ENCODE data around the gene TSPAN11. TPM values are rescaled to one million over a fixed set of nuclear protein-coding genes. Genes with fewer than 3 reads are reported as not detected.

TSPAN11 gene
- total and polyA plus RNA-seq, 7 experiments from 2014 or later = not detected

DNA sequence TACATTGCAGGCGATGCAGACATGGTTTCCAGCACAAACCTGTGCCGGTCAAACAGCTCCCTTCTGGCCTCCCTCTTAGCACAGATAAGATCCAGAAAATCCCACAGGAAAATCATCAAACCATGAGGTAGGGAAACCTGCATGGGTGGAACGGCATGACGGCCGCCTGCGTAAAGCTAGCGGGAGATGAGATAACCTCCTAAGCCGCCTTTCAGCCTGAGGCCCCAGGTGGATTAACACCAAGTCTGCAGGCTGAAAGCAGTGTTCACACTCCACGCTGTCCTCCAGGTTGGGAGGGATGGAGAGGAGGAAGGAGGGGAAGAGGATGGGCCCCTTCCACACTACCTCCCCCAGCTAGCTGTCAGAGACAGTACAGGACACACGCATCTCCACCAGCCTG, 63.8 kb downstream of the TSPAN11 start:
- no peak for DNase-seq
- Histone ChIP-seq H3K27me3 (ENCODE audit: control insufficient read depth in 2 of 2, insufficient read depth in 2 of 2, low read length in 2 of 2) (no peaks in the 10 kb centered on the region), H3K9me3 (ENCODE audit: control insufficient read depth in 2 of 3, low read length in 3 of 3) (no peaks in the 10 kb centered on the region), H3K4me1 (ENCODE audit: control insufficient read depth in 2 of 2, insufficient read depth in 2 of 2, low read length in 2 of 2) (no peaks in the 10 kb centered on the region), H3K36me3 (ENCODE audit: control insufficient read depth in 2 of 3, insufficient read depth in 3 of 3, low read length in 3 of 3) (no peaks in the 10 kb centered on the region), H3K4me3 (ENCODE audit: low read length) (no peak overlapping the region), H3K27ac (ENCODE audit: low read depth, low read length) (no peak overlapping the region)
- ChIA-PET CTCF (no interaction called here), POLR2A (no interaction called here)
- H3K27me3 Mint-ChIP-seq = no peaks in the 10 kb centered on the region
- no peaks in the 10 kb centered on the region for H3K4me1 Mint-ChIP-seq
- H3K36me3 Mint-ChIP-seq = no peaks in the 10 kb centered on the region
- no peak overlapping the region for H3K27ac Mint-ChIP-seq
- ATAC-seq = no peak
- H3K4me3 Mint-ChIP-seq = no peak overlapping the region
- H3K9me3 Mint-ChIP-seq = no peaks in the 10 kb centered on the region
- intact Hi-C loops (cut with micrococcal nuclease) = no loop called here

DNA sequence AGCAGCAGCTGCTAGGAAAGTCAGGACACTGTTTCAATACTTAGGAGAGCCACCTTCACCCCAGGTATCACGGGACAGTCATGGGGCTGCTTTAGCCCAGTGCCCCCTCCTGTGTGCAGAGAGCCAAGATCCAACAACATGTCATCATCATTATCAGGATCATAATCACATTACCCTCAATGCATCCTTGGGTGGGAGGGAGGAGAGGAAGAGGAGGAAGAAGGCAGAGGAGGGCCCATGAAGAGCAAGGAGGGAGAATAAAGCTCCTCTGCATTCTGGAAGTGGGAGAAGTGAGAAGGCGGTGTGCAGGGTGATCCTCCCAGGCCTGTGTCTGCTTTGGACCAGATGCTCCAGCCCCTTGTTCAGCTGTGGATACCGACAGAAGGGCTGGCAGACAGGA, 64.2 kb downstream of the TSPAN11 start:
- DNase-seq (no peak), ATAC-seq (no peak)
- CTCF ChIA-PET = no interaction called here
- H3K27me3 Mint-ChIP-seq = no peaks in the 10 kb centered on the region
- no peaks in the 10 kb centered on the region for H3K4me1 Mint-ChIP-seq
- intact Hi-C loops (cut with micrococcal nuclease) = no loop called here
- Histone ChIP-seq H3K36me3 (ENCODE audit: control insufficient read depth in 2 of 3, insufficient read depth in 3 of 3, low read length in 3 of 3) (no peaks in the 10 kb centered on the region), H3K27me3 (ENCODE audit: control insufficient read depth in 2 of 2, insufficient read depth in 2 of 2, low read length in 2 of 2) (no peaks in the 10 kb centered on the region), H3K27ac (ENCODE audit: low read depth, low read length) (no peak overlapping the region), H3K4me3 (ENCODE audit: low read length) (no peak overlapping the region), H3K4me1 (ENCODE audit: control insufficient read depth in 2 of 2, insufficient read depth in 2 of 2, low read length in 2 of 2) (no peaks in the 10 kb centered on the region), H3K9me3 (ENCODE audit: control insufficient read depth in 2 of 3, low read length in 3 of 3) (no peaks in the 10 kb centered on the region)
- no peak overlapping the region for H3K4me3 Mint-ChIP-seq
- no peaks in the 10 kb centered on the region for H3K9me3 Mint-ChIP-seq
- no peaks in the 10 kb centered on the region for H3K36me3 Mint-ChIP-seq
- POLR2A ChIA-PET = no interaction called here
- H3K27ac Mint-ChIP-seq = no peak overlapping the region

DNA sequence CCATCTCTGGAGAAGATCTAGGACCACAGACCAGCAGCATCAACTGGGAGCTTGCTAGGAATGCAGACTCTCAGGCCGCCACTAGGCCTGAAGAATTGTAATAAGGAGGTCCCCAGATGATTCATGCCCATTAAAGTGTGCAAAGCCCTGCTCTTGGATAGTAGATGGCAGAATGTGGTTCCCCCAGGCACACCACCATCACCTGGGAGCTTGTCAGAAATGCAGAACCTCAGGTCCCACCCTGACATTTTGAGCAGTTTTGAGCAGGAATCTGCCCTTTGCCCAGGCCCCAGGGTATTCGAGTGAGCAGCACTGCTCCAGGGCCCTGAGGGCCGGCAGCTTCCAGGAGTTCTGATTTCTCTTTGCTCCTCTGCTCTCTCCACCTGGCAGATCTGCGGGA, 64.9 kb downstream of the TSPAN11 start:
- Mint-ChIP-seq H3K36me3 (no peaks in the 10 kb centered on the region), H3K9me3 (no peaks in the 10 kb centered on the region), H3K27ac (no peak overlapping the region), H3K4me1 (no peaks in the 10 kb centered on the region), H3K4me3 (no peak overlapping the region), H3K27me3 (no peaks in the 10 kb centered on the region)
- intact Hi-C loops (cut with micrococcal nuclease) = no loop called here
- H3K9me3 ChIP-seq (ENCODE audit: control insufficient read depth in 2 of 3, low read length in 3 of 3) = no peaks in the 10 kb centered on the region
- H3K4me1 ChIP-seq (ENCODE audit: control insufficient read depth in 2 of 2, insufficient read depth in 2 of 2, low read length in 2 of 2) = no peaks in the 10 kb centered on the region
- no peak for ATAC-seq
- no peak overlapping the region for H3K27ac ChIP-seq (ENCODE audit: low read depth, low read length)
- H3K4me3 ChIP-seq (ENCODE audit: low read length) = no peak overlapping the region
- H3K36me3 ChIP-seq (ENCODE audit: control insufficient read depth in 2 of 3, insufficient read depth in 3 of 3, low read length in 3 of 3) = no peaks in the 10 kb centered on the region
- ChIA-PET CTCF (no interaction called here), POLR2A (no interaction called here)
- no peak for DNase-seq
- H3K27me3 ChIP-seq (ENCODE audit: control insufficient read depth in 2 of 2, insufficient read depth in 2 of 2, low read length in 2 of 2) = no peaks in the 10 kb centered on the region

DNA sequence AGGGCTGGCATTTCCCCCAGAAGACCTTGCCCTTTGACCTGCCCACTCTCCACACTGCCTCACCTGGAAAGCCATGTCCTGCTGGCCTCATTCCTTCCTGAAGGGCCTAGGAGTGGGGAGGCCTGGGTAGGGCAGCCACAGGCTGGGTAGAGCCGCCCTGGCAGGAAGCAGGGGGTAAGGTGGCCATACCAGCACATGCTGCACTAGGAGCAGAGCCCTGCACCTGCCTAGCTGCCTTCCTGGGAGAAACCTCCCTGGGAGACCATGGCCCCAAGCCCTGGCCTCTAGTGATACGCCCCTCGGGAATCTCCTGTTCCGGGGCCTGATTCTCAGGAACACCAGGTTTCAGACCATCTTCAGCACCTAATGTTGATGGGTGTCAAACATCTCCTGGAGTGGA, 65.8 kb downstream of the TSPAN11 start:
- CTCF ChIA-PET = no interaction called here
- ATAC-seq = no peak

DNA sequence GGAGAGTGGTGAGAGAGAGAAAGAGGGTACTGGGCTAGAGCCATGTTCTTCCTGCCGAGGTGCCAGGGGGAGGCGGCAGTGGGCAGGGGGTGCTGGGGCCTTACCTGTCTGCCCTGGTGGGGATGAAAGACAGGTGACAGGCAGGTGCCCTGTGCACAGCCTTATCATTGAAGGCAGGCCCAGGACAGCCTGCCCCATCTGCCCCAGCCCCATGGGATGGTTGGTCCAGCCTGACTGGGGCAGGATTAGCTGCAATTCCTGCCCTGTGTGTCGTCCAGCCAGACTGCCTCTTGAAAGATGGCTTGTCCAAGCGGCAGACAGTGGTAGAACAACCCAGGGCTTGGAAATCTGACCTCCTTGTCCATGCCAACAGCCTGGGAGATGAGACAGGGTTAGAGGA, 67.2 kb downstream of the TSPAN11 start:
- no peaks in the 10 kb centered on the region for H3K36me3 Mint-ChIP-seq
- H3K36me3 ChIP-seq (ENCODE audit: control insufficient read depth in 2 of 3, insufficient read depth in 3 of 3, low read length in 3 of 3) = no peaks in the 10 kb centered on the region
- H3K27ac Mint-ChIP-seq = no peak overlapping the region
- H3K4me3 ChIP-seq (ENCODE audit: low read length) = no peak overlapping the region
- no peaks in the 10 kb centered on the region for H3K27me3 ChIP-seq (ENCODE audit: control insufficient read depth in 2 of 2, insufficient read depth in 2 of 2, low read length in 2 of 2)
- intact Hi-C loops (cut with micrococcal nuclease) = no loop called here
- ATAC-seq = no peak
- CTCF ChIA-PET = no interaction called here
- no peaks in the 10 kb centered on the region for H3K9me3 ChIP-seq (ENCODE audit: control insufficient read depth in 2 of 3, low read length in 3 of 3)
- H3K9me3 Mint-ChIP-seq = peaks cover 0 to 2% (median 0%) of the 10 kb centered on the region in 11 donors
- no peaks in the 10 kb centered on the region for H3K4me1 ChIP-seq (ENCODE audit: control insufficient read depth in 2 of 2, insufficient read depth in 2 of 2, low read length in 2 of 2)
- no peaks in the 10 kb centered on the region for H3K27me3 Mint-ChIP-seq
- no peak for DNase-seq
- H3K27ac ChIP-seq (ENCODE audit: low read depth, low read length) = no peak overlapping the region
- H3K4me3 Mint-ChIP-seq = no peak overlapping the region
- POLR2A ChIA-PET = no interaction called here
- no peaks in the 10 kb centered on the region for H3K4me1 Mint-ChIP-seq

More for the DNA sequence above, 65.8 kb downstream of the TSPAN11 start:
- Mint-ChIP-seq H3K27me3 (no peaks in the 10 kb centered on the region), H3K9me3 (no peaks in the 10 kb centered on the region), H3K36me3 (no peaks in the 10 kb centered on the region), H3K4me3 (no peak overlapping the region), H3K4me1 (no peaks in the 10 kb centered on the region), H3K27ac (no peak overlapping the region)
- intact Hi-C loops (cut with micrococcal nuclease) = no loop called here
- Histone ChIP-seq H3K27ac (ENCODE audit: low read depth, low read length) (no peak overlapping the region), H3K9me3 (ENCODE audit: control insufficient read depth in 2 of 3, low read length in 3 of 3) (no peaks in the 10 kb centered on the region), H3K27me3 (ENCODE audit: control insufficient read depth in 2 of 2, insufficient read depth in 2 of 2, low read length in 2 of 2) (no peaks in the 10 kb centered on the region), H3K4me3 (ENCODE audit: low read length) (no peak overlapping the region), H3K36me3 (ENCODE audit: control insufficient read depth in 2 of 3, insufficient read depth in 3 of 3, low read length in 3 of 3) (no peaks in the 10 kb centered on the region), H3K4me1 (ENCODE audit: control insufficient read depth in 2 of 2, insufficient read depth in 2 of 2, low read length in 2 of 2) (no peaks in the 10 kb centered on the region)
- no peak for DNase-seq
- POLR2A ChIA-PET = no interaction called here

DNA sequence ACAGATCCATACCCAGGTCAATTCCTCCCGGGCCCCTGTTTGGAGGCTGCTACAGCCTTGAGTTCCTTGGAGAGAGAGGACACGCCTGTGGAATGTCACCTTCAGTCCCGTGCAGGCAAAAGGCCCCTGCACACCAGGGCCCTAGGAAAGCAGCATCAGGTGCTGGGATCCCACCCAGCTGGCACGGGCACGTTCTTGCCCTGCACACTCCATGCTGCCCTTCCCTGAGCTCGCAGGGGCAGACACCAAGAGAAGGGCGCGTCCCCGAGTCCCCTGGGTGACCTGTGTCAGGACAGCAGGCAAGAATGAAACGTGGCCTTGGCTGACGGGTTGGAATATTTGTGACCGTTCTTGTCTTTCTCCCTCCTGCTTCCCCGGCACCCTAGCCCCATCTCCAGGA, 67.7 kb downstream of the TSPAN11 start:
- Histone ChIP-seq H3K4me3 (ENCODE audit: low read length) (no peak overlapping the region), H3K9me3 (ENCODE audit: control insufficient read depth in 2 of 3, low read length in 3 of 3) (no peaks in the 10 kb centered on the region), H3K27ac (ENCODE audit: low read depth, low read length) (no peak overlapping the region), H3K36me3 (ENCODE audit: control insufficient read depth in 2 of 3, insufficient read depth in 3 of 3, low read length in 3 of 3) (no peaks in the 10 kb centered on the region), H3K27me3 (ENCODE audit: control insufficient read depth in 2 of 2, insufficient read depth in 2 of 2, low read length in 2 of 2) (no peaks in the 10 kb centered on the region), H3K4me1 (ENCODE audit: control insufficient read depth in 2 of 2, insufficient read depth in 2 of 2, low read length in 2 of 2) (no peaks in the 10 kb centered on the region)
- H3K36me3 Mint-ChIP-seq = no peaks in the 10 kb centered on the region
- H3K9me3 Mint-ChIP-seq = peaks cover 0 to 2% (median 0%) of the 10 kb centered on the region in 11 donors
- ChIA-PET CTCF (no interaction called here), POLR2A (no interaction called here)
- H3K4me3 Mint-ChIP-seq = no peak overlapping the region
- no peaks in the 10 kb centered on the region for H3K4me1 Mint-ChIP-seq
- H3K27ac Mint-ChIP-seq = no peak overlapping the region
- DNase-seq (no peak), ATAC-seq (no peak)
- H3K27me3 Mint-ChIP-seq = no peaks in the 10 kb centered on the region
- intact Hi-C loops (cut with micrococcal nuclease) = no loop called here

DNA sequence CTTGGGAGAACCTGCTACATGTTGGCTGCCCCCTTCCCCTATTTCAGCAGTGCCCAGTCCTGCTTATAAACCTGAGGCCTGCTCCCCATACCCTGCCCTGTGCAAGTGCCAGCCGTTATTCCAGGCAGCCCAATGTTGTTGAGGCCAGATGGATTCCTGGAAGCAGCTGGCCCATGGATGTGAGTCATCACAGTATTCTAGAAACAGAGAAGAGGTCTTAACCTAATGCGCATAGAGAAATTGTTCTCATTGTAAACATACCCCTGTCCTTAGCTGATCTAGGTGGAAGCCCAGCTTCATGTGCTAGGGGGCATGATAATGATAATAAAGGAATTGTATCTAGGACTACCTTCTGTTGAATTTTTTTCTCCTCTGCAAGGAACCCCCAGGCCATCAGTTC, 69.7 kb downstream of the TSPAN11 start:
- H3K27me3 Mint-ChIP-seq = peaks cover 0 to 5% (median 0%) of the 10 kb centered on the region in 5 donors
- Histone ChIP-seq H3K36me3 (ENCODE audit: control insufficient read depth in 2 of 3, insufficient read depth in 3 of 3, low read length in 3 of 3) (no peaks in the 10 kb centered on the region), H3K4me1 (ENCODE audit: control insufficient read depth in 2 of 2, insufficient read depth in 2 of 2, low read length in 2 of 2) (no peaks in the 10 kb centered on the region), H3K9me3 (ENCODE audit: control insufficient read depth in 2 of 3, low read length in 3 of 3) (no peaks in the 10 kb centered on the region), H3K27me3 (ENCODE audit: control insufficient read depth in 2 of 2, insufficient read depth in 2 of 2, low read length in 2 of 2) (no peaks in the 10 kb centered on the region), H3K27ac (ENCODE audit: low read depth, low read length) (no peak overlapping the region), H3K4me3 (ENCODE audit: low read length) (no peak overlapping the region)
- no peak overlapping the region for H3K27ac Mint-ChIP-seq
- intact Hi-C loops (cut with micrococcal nuclease) = no loop called here
- H3K4me3 Mint-ChIP-seq = no peak overlapping the region
- ChIA-PET POLR2A (no interaction called here), CTCF (no interaction called here)
- H3K36me3 Mint-ChIP-seq = no peaks in the 10 kb centered on the region
- H3K4me1 Mint-ChIP-seq = no peaks in the 10 kb centered on the region
- ATAC-seq (no peak), DNase-seq (no peak)
- H3K9me3 Mint-ChIP-seq = peaks cover 0 to 2% (median 0%) of the 10 kb centered on the region in 11 donors

Measured in naive thymus-derived CD4-positive, alpha-beta T cell (primary cell).